Measurements from ENCODE around the gene DYNLRB2. TPM values are rescaled to one million over a fixed set of nuclear protein-coding genes. Genes with fewer than 3 reads are reported as not detected.

DYNLRB2 gene
- total and polyA plus RNA-seq, 10 of the 15 experiments (the other 5 are each of a cell fraction or from before 2014, with no cell fraction given) = 0.21 to 1.2 (median 0.40) TPM; not detected in 5

DNA sequence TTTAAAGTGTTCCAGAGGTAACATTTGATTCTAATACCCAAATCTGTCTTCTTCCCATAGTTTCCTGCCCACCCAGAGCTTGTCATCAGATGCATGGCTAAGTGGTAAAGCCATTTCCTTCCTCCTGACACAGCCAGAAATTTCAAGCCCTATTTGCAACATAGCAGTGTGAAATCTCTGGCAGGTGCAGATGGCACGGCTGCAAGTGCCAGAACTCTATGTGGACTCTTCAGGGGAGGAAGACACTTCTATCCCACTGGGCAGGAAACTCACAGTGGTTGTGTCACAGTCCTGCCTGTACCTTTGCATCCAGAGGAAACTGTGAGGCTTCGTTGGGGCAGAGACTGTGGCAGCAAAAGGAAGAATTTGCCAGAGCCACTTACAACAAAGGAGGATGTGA is 13.2 kb downstream of the DYNLRB2 start:
- no peak overlapping the region for H3K4me2 ChIP-seq (ENCODE audit: control insufficient read depth, insufficient read depth)
- no peaks in the 10 kb centered on the region for H3K4me1 ChIP-seq (ENCODE audit: control insufficient read depth, insufficient read depth, low read length)
- POLR2A ChIA-PET = interaction anchor here (1.2 kb wide), 1 partner anchor 8 kb away, joined by 3 read pairs; no protein-coding TSS in a partner anchor
- H3K4me3 ChIP-seq = no peak overlapping the region
- H3K79me2 ChIP-seq (ENCODE audit: control insufficient read depth, insufficient read depth, low read length) = no peaks in the 10 kb centered on the region
- H3K9ac ChIP-seq (ENCODE audit: control insufficient read depth, insufficient read depth, low read length) = no peak overlapping the region
- in situ Hi-C loops (cut with MboI) = no loop called here
- TF ChIP-seq SREBF2 (IDR thresholded peaks at IDR 0.05; ENCODE audit: low read length) (no peak), RBBP5 (conservative IDR thresholded peaks at IDR 0.05) (no peak), CREB1 (IDR thresholded peaks at IDR 0.05; ENCODE audit: low read depth) (no peak), SUZ12 (IDR thresholded peaks at IDR 0.05; ENCODE audit: unreplicated experiment) (no peak)
- TF ChIP-seq, protein P1, sequence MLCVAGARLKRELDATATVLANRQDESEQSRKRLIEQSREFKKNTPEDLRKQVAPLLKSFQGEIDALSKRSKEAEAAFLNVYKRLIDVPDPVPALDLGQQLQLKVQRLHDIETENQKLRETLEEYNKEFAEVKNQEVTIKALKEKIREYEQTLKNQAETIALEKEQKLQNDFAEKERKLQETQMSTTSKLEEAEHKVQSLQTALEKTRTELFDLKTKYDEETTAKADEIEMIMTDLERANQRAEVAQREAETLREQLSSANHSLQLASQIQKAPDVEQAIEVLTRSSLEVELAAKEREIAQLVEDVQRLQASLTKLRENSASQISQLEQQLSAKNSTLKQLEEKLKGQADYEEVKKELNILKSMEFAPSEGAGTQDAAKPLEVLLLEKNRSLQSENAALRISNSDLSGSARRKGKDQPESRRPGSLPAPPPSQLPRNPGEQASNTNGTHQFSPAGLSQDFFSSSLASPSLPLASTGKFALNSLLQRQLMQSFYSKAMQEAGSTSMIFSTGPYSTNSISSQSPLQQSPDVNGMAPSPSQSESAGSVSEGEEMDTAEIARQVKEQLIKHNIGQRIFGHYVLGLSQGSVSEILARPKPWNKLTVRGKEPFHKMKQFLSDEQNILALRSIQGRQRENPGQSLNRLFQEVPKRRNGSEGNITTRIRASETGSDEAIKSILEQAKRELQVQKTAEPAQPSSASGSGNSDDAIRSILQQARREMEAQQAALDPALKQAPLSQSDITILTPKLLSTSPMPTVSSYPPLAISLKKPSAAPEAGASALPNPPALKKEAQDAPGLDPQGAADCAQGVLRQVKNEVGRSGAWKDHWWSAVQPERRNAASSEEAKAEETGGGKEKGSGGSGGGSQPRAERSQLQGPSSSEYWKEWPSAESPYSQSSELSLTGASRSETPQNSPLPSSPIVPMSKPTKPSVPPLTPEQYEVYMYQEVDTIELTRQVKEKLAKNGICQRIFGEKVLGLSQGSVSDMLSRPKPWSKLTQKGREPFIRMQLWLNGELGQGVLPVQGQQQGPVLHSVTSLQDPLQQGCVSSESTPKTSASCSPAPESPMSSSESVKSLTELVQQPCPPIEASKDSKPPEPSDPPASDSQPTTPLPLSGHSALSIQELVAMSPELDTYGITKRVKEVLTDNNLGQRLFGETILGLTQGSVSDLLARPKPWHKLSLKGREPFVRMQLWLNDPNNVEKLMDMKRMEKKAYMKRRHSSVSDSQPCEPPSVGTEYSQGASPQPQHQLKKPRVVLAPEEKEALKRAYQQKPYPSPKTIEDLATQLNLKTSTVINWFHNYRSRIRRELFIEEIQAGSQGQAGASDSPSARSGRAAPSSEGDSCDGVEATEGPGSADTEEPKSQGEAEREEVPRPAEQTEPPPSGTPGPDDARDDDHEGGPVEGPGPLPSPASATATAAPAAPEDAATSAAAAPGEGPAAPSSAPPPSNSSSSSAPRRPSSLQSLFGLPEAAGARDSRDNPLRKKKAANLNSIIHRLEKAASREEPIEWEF (IDR thresholded peaks at IDR 0.05; ENCODE audit: insufficient replicate concordance, low read depth, low read length) = no peak
- TF ChIP-seq, protein P2, sequence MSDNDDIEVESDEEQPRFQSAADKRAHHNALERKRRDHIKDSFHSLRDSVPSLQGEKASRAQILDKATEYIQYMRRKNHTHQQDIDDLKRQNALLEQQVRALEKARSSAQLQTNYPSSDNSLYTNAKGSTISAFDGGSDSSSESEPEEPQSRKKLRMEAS (IDR thresholded peaks at IDR 0.05; ENCODE audit: low read depth, low read length) = no peak
- TF ChIP-seq, protein P3, sequence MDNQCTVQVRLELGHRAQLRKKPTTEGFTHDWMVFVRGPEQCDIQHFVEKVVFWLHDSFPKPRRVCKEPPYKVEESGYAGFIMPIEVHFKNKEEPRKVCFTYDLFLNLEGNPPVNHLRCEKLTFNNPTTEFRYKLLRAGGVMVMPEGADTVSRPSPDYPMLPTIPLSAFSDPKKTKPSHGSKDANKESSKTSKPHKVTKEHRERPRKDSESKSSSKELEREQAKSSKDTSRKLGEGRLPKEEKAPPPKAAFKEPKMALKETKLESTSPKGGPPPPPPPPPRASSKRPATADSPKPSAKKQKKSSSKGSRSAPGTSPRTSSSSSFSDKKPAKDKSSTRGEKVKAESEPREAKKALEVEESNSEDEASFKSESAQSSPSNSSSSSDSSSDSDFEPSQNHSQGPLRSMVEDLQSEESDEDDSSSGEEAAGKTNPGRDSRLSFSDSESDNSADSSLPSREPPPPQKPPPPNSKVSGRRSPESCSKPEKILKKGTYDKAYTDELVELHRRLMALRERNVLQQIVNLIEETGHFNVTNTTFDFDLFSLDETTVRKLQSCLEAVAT (IDR thresholded peaks at IDR 0.05) = no peak
- H3K27ac ChIP-seq (ENCODE audit: control insufficient read depth, insufficient read depth) = no peak overlapping the region
- no peak for FAIRE-seq
- no peaks in the 10 kb centered on the region; a peak in 1 of 4 replicates for H3K27me3 ChIP-seq (replicated peaks in 1 of 2; ENCODE audit: control insufficient read depth in 2 of 2, insufficient read depth in 2 of 2, low read length in 1 of 2)
- ATAC-seq = no peak
- DNase-seq (ENCODE audit: low read depth, low spot score) = no peak
- SMC1A ChIA-PET (ENCODE audit: uncharacterized antibody, unreplicated experiment) = interaction anchor here (0.7 kb wide), 1 partner anchor 46 kb away, joined by 3 read pairs; no protein-coding TSS in a partner anchor
- no peaks in the 10 kb centered on the region for H3K9me3 ChIP-seq (replicated peaks; ENCODE audit: control insufficient read depth, insufficient read depth, low read length)
- no peaks in the 10 kb centered on the region; the same call in 1 of the 2 replicates for H4K20me1 ChIP-seq (ENCODE audit: control insufficient read depth, insufficient read depth)
- no peaks in the 10 kb centered on the region for H3K36me3 ChIP-seq (ENCODE audit: control insufficient read depth in 2 of 2, insufficient read depth in 2 of 2, low read length in 1 of 2)
- no TSS peak for BruUV-seq (replicated peaks)
- WGBS (ENCODE audit: insufficient coverage, insufficient replicate concordance, low lambda C conversion rate, missing lambda C conversion rate) = 14% methylated on average over 2 of the region's 2 CpGs
- H2AFZ ChIP-seq (ENCODE audit: control insufficient read depth, low read depth, low read length) = no peak overlapping the region
- RAD21 ChIA-PET (ENCODE audit: unreplicated experiment) = no interaction called here
- CTCF ChIA-PET = interaction anchor here (1.1 kb wide), 1 partner anchor 28 kb away, joined by 4 read pairs; no protein-coding TSS in a partner anchor
- intact Hi-C loops (cut with micrococcal nuclease; ENCODE audit: unreplicated experiment) = no loop called here
